Activated CD8-positive, alpha-beta memory T cell treated with anti-CD3 and anti-CD28 coated beads for 4 hours (primary cell): Measurements from ENCODE around the gene ARHGEF37.

Experiments used
- DNase-seq, 2 donors: peaks; one replicate each; pipeline ENCODE4 v3.0.0-alpha.2; 2020; ENCODE audit warnings: low read depth in 2 of 2

ARHGEF37 gene

GRCh38 chr5:149675610-149676201 lies 94.4 kb downstream of the ARHGEF37 start:
- no peak for DNase-seq

- DNase-seq: no peak
Observed at GRCh38 chr5:149677731-149678130, 96.4 kb downstream of the ARHGEF37 start.

DNA sequence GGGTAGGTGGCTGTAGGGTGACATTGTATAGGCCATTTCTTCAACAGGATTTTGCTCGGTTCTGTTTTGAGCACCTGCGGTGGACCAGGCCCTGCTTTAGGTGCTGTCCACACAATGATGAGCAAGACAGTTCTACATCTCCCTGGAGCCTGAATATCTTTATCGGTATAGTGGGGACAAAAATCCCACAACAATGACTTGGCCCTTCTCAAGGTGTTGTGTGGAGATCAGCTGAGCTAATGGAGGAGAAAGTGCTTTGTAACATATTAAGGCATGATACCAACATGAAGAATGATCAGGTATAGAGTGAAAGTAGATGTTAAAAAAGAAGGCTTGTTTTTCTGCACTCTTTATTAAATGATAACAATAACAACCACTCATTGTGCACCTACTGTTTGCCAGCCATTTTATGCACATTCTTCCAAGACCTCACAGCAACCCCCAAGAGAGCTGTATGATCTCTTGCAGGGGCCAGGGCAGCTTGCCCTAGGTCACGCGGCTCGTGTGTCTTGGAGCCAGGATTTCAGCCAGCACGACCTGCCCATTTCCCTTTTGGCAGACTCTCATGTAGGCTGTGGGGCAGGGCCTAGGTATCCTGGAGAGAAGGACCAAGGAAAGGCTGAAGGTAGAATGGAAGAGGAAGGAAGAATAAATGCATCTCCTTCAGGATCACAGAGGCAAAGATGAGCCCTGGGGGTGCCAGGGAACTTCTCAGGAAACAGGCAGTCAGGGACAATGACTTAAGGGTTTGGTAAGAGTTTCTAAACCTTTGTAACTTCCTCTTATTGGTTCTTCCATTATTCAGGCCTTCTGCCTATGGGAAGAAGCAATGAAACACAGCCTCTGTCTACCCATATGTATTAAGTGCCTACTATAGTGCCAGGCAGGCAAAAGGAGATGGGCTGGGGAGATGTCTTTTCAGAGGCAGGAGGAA lies 98.8 kb downstream of the ARHGEF37 start:
- no peak for DNase-seq

DNA sequence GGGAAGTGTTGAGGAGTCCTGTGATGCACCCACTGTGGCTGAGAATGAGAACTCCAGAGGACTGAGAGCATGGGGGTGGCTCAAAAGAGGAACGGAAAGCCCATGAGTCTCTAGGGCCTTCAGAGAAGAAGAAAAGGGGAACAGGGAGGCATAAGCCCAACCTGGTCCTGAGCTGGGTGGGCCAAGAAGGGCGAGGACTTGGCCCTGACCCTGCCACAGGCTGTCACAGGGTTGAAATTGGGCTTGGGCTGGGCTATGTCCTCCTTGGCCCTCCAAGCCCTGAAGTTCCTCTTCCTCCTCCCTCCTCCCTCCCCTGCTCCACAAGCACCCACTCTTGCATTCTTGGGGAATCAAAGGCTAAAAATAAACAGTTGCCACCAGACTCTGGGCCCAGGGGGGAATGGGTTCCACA lies 99.5 kb downstream of the ARHGEF37 start:
- no peak for DNase-seq

GRCh38 chr5:149681252-149681651 lies 100.0 kb downstream of the ARHGEF37 start:
- DNase-seq: no peak

DNA sequence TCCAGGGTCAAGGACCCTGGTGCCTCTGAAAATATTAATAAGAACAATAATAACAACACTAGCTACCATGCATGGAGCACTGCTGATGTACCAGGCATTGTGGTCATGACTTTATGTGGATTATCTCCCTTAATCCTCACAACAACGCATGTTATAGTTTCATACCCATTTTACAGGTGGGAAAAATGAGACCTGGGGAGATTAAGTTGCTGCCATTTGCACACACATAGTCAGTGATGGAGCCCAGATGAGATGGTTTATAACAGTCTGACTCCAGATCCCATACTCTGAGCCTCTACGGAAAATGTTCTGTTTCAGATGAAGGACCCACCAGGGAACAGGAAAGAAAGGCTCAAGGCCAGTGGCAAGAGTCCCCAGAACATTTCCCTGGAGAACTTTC lies 100.6 kb downstream of the ARHGEF37 start:
- DNase-seq: no peak

DNA sequence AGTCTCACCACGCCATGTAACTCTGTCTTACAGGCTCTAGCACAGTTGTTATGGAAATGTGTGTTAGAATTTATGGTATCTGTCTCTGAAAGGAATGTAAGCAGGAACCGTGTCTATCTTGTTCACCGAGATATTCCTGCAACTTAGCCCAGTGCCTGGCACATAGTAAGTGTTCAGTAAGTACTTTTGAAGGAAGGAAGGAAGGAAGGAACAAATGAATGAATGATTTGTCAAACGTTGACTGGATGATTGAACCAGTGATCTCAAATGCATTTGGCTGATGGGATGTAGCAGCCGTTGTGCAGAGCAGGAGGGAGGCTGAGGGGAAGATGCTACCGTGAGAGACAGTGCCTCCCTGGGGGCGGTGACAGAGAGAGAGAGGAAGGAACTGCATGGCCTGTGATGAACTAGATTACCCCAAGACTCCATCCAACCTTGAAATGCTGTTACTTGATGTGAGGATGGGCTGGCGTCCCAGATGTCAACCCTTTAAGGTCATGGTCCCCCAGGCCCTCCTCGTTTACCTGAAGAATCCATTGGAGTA lies 101.3 kb downstream of the ARHGEF37 start:
- DNase-seq: no peak

GRCh38 chr5:149683964-149684363 lies 102.7 kb downstream of the ARHGEF37 start:
- DNase-seq: no peak

DNA sequence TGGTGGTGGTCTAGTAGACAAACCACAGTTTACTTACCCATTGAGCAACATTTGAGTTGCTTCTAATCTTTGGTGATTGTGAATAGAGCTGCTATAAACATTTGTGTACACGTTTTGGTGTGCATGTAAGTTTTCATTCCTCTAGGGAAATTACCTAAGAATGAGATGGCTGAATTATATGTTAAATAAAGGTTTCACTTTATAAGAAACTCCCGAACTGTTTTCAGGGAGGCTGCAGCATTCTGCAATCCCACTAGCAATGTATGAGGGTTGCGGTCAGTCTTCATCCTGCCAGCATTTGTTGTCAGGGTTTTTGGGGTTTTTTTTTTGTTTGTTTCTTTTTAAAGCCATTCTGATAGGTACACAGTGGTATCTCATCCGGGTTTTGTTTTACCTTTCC lies 103.1 kb downstream of the ARHGEF37 start:
- DNase-seq: no peak
